IMR-90 (cell line): ENCODE results near the gene PTPN13. TPM values are rescaled to one million over a fixed set of nuclear protein-coding genes. Genes with fewer than 3 reads are reported as not detected.

Experiments used
- ATAC-seq: fragments of 200-7000 bp; cut with Tn5 transposase; 2 replicates; pipeline ENCODE4 v1.9.1; 2020; ENCODE audit warnings: low read depth, mild to moderate bottlenecking, moderate library complexity
- BruUV-seq: library from RNA; stranded (reverse); fragments of 400-500 nt; replicated peaks from 2 replicates; lab custom pipeline; 2021; lab: Mats Ljungman, UMichigan
- CTCF ChIA-PET: fragments of 300-600 bp; formaldehyde crosslinking; extraction: SDS; loops from one replicate; lab custom pipeline; 2021; ENCODE audit warnings: antibody characterized with exemption; lab: Yijun Ruan, JAX
- POLR2A ChIA-PET: fragments of 300-600 bp; sonication (Branson Sonifier 250); formaldehyde crosslinking; loops from one replicate; lab custom pipeline; 2022; ENCODE audit warnings: antibody characterized with exemption; ENCODE audit not compliant: unreplicated experiment; lab: Charles Lee
- DNase-seq: peaks from one replicate; pipeline ENCODE4 v3.0.0; 2013
- H2AFZ ChIP-seq: replicated peaks from 2 replicates; pipeline ENCODE3; 2013; ENCODE audit warnings: low read length, mild to moderate bottlenecking; ENCODE audit not compliant: poor library complexity
- H2AK5ac ChIP-seq: 2 replicates; pipeline ENCODE4 v1.6.1; 2013; ENCODE audit warnings: low read depth, low read length, inconsistent platforms
- H2AK9ac ChIP-seq: replicated peaks from 2 replicates; pipeline ENCODE3; 2013; ENCODE audit warnings: mild to moderate bottlenecking, low read depth, low read length, moderate library complexity; ENCODE audit not compliant: poor library complexity
- H2BK120ac ChIP-seq: 2 replicates; pipeline ENCODE4 v1.6.1; 2013; ENCODE audit warnings: low read depth, low read length, inconsistent platforms
- H2BK15ac ChIP-seq: 3 replicates; pipeline ENCODE4 v1.6.1; 2013; ENCODE audit warnings: low read depth, low read length, inconsistent platforms
- H2BK20ac ChIP-seq: 2 replicates; pipeline ENCODE4 v1.6.1; 2013; ENCODE audit warnings: low read depth, mild to moderate bottlenecking, inconsistent platforms, low read length, moderate library complexity
- H2BK5ac ChIP-seq: 2 replicates; pipeline ENCODE4 v1.6.1; 2013; ENCODE audit warnings: mild to moderate bottlenecking, low read depth, low read length, inconsistent platforms; ENCODE audit not compliant: poor library complexity, severe bottlenecking
- H3K14ac ChIP-seq: replicated peaks from 2 replicates; pipeline ENCODE4 v1.6.1; 2013; ENCODE audit warnings: low read depth, low read length, inconsistent platforms
- H3K18ac ChIP-seq: 2 replicates; pipeline ENCODE4 v1.6.1; 2013; ENCODE audit warnings: low read depth, low read length, control low read depth
- H3K23ac ChIP-seq: 2 replicates; pipeline ENCODE4 v1.6.1; 2013; ENCODE audit warnings: low read depth, low read length, inconsistent platforms
- H3K27ac ChIP-seq: 2 replicates; pipeline ENCODE4 v1.5.1; 2013; ENCODE audit warnings: mild to moderate bottlenecking, control low read depth, low read length; ENCODE audit not compliant: insufficient read depth
- H3K27me3 ChIP-seq: 2 replicates; pipeline ENCODE4 v1.6.1; 2013; ENCODE audit warnings: low read length; ENCODE audit not compliant: control insufficient read depth, insufficient read depth
- H3K36me3 ChIP-seq: 2 replicates; pipeline ENCODE4 v1.6.1; 2013; ENCODE audit warnings: low read length, mixed read lengths; ENCODE audit not compliant: control insufficient read depth, insufficient read depth
- H3K4ac ChIP-seq: 2 replicates; pipeline ENCODE4 v1.6.1; 2013; ENCODE audit warnings: low read depth, low read length, inconsistent platforms
- H3K4me1 ChIP-seq: 2 replicates; pipeline ENCODE4 v1.6.1; 2013; ENCODE audit warnings: low read length, mixed read lengths; ENCODE audit not compliant: control insufficient read depth, insufficient read depth
- H3K4me2 ChIP-seq: 2 replicates; pipeline ENCODE4 v1.6.1; 2013; ENCODE audit warnings: low read depth, mild to moderate bottlenecking, control low read depth, low read length, moderate library complexity
- H3K4me3 ChIP-seq: 2 replicates; pipeline ENCODE4 v1.5.1; 2013; ENCODE audit warnings: low read depth, mild to moderate bottlenecking, control low read depth, low read length, moderate library complexity; ENCODE audit not compliant: insufficient read depth
- H3K56ac ChIP-seq: 2 replicates; pipeline ENCODE4 v1.6.1; 2013; ENCODE audit warnings: low read length, inconsistent platforms; ENCODE audit not compliant: insufficient read depth; ENCODE audit errors: extremely low read depth
- H3K79me1 ChIP-seq, 2 experiments: 2 replicates each; pipeline ENCODE4 v1.6.1; 2013; ENCODE audit warnings: low read length in 2 of 2, inconsistent platforms in 1 of 2, low read depth in 1 of 2
- H3K9ac ChIP-seq: 2 replicates; pipeline ENCODE4 v1.6.1; 2013; ENCODE audit warnings: low read depth, low read length, control low read depth
- H3K9me1 ChIP-seq: 2 replicates; pipeline ENCODE4 v1.6.1; 2013; ENCODE audit warnings: low read length, inconsistent platforms; ENCODE audit not compliant: insufficient read depth
- H3K9me3 ChIP-seq: 2 replicates; pipeline ENCODE4 v1.6.1; 2013; ENCODE audit warnings: low read length; ENCODE audit not compliant: control insufficient read depth, insufficient read depth
- H4K20me1 ChIP-seq: 2 replicates; pipeline ENCODE4 v1.6.1; 2013; ENCODE audit warnings: low read length, inconsistent platforms; ENCODE audit not compliant: insufficient read depth
- H4K5ac ChIP-seq: 2 replicates; pipeline ENCODE4 v1.6.1; 2013; ENCODE audit warnings: mild to moderate bottlenecking, low read depth, low read length, control low read depth
- H4K8ac ChIP-seq, 2 experiments: 2 replicates each; pipeline ENCODE4 v1.6.1; 2013; ENCODE audit warnings: low read depth in 2 of 2, low read length in 2 of 2, control low read depth in 1 of 2, inconsistent platforms in 1 of 2
- H4K91ac ChIP-seq: 2 replicates; pipeline ENCODE4 v1.6.1; 2013; ENCODE audit warnings: low read depth, low read length, inconsistent platforms; ENCODE audit not compliant: insufficient read depth
- CEBPB ChIP-seq: IDR thresholded peaks from 2 replicates; pipeline ENCODE4 v1.6.1; 2012; ENCODE audit warnings: low read depth, low read length, improper control_type of control experiment
- MAFK ChIP-seq: IDR thresholded peaks from 2 replicates; pipeline ENCODE4 v1.6.1; 2012; ENCODE audit warnings: low read depth, low read length, improper control_type of control experiment
- MXI1 ChIP-seq: IDR thresholded peaks from 2 replicates; pipeline ENCODE4 v1.6.1; 2012; ENCODE audit warnings: low read depth, mild to moderate bottlenecking, low read length, moderate library complexity, borderline replicate concordance
- RAD21 ChIP-seq: IDR thresholded peaks from 2 replicates; pipeline ENCODE4 v1.6.1; 2012; ENCODE audit warnings: low read length, improper control_type of control experiment
- SMC3 ChIP-seq: fragments of 150-350 bp; IDR thresholded peaks from 2 replicates; pipeline ENCODE4 v1.6.1; 2016; ENCODE audit warnings: low read depth, mild to moderate bottlenecking, antibody characterized with exemption, low read length, moderate library complexity
- WGBS, 2 experiments: methylation state at CpG; one replicate each; pipeline versions ENCODE4 v1.1.5 to v1.1.7; 2013; ENCODE audit warnings: missing lambda C conversion rate in 2 of 2; ENCODE audit not compliant: insufficient read length in 1 of 2; ENCODE audit errors: extremely low coverage in 2 of 2; 5-methylcytosine and 5-hydroxymethylcytosine counted together
- dilution Hi-C: fragments of 300-500 bp; cut with HindIII; formaldehyde crosslinking; loops from one replicate; pipeline ENCODE4 v1.14.3; 2018; ENCODE audit warnings: low sequenced_read_pairs; ENCODE audit not compliant: unreplicated experiment
- in situ Hi-C: fragments of 300-500 bp; cut with MboI; formaldehyde crosslinking; loops from 3 replicates; pipeline ENCODE4 v1.14.3; 2019; ENCODE audit warnings: low sequenced_read_pairs, inconsistent platforms, mixed read lengths
- intact Hi-C: fragments of 100-400 bp; cut with micrococcal nuclease; formaldehyde crosslinking; loops from 2 replicates; pipeline ENCODE4 v1.10.0; 2022
- polyA plus RNA-seq, 3 experiments: library from polyadenylated mRNA; depleted of rRNA; stranded (reverse); fragments of >200 nt; gene quantifications; 2 replicates each; pipeline ENCODE4 v1.2.3, GENCODE V29; 2012; ENCODE audit warnings: low replicate concordance in 1 of 3
- total RNA-seq: library from RNA; depleted of rRNA; stranded (reverse); fragments of >200 nt; gene quantifications from 2 replicates; pipeline ENCODE4 v1.2.3, GENCODE V29; 2012

Gene PTPN13
- total and polyA plus RNA-seq, 2 of the 4 experiments (the other 2 are of a cell fraction): 7.7 to 29.0 TPM

- Histone ChIP-seq H3K4me3 (no peak overlapping the region), H3K4me1 (peaks cover 2% of the 10 kb centered on the region), H3K23ac (no peak overlapping the region), H2AFZ (no peak overlapping the region), H2BK15ac (no peak overlapping the region), H4K5ac (no peak overlapping the region), H3K9me3 (no peaks in the 10 kb centered on the region), H3K27me3 (peaks cover 5% of the 10 kb centered on the region), H3K56ac (no peak overlapping the region), H3K9ac (no peak overlapping the region), H2BK120ac (no peak overlapping the region), H2BK5ac (no peak overlapping the region), H3K4me2 (no peak overlapping the region), H2BK20ac (no peak overlapping the region), H3K9me1 (no peaks in the 10 kb centered on the region), H3K14ac (no peak overlapping the region), H3K36me3 (no peaks in the 10 kb centered on the region), H3K27ac (no peak overlapping the region), H4K20me1 (no peaks in the 10 kb centered on the region), H4K91ac (no peak overlapping the region), H3K18ac (no peak overlapping the region), H2AK5ac (no peak overlapping the region), H2AK9ac (no peak overlapping the region), H3K79me1 (no peaks in the 10 kb centered on the region), H3K4ac (no peak overlapping the region), H4K8ac (no peak overlapping the region)
- dilution Hi-C loops (no loop called here), intact Hi-C loops (no loop called here), in situ Hi-C loops (no loop called here)
- ChIA-PET POLR2A (no interaction called here), CTCF (no interaction called here)
- 68% methylated on average over 3 of the region's 22 CpGs; no CpG with 5 or more reads in 1 of the 2 experiments for WGBS, 2 experiments
- DNase-seq (no peak), ATAC-seq (no peak)
- no peak for TF ChIP-seq RAD21
- TF ChIP-seq MAFK: no peak
- no peak for TF ChIP-seq CEBPB
- no peak for TF ChIP-seq MXI1
- no peak for TF ChIP-seq SMC3
- BruUV-seq: no TSS peak
Measured at GRCh38 chr4:86547140-86547539, 47.0 kb upstream of the PTPN13 start.
